ENCODE measurements around the gene FGFRL1.

GRCh38 chr4:1036095-1036494 is 24.7 kb downstream of the FGFRL1 start:
- TF ChIP-seq, protein P1, sequence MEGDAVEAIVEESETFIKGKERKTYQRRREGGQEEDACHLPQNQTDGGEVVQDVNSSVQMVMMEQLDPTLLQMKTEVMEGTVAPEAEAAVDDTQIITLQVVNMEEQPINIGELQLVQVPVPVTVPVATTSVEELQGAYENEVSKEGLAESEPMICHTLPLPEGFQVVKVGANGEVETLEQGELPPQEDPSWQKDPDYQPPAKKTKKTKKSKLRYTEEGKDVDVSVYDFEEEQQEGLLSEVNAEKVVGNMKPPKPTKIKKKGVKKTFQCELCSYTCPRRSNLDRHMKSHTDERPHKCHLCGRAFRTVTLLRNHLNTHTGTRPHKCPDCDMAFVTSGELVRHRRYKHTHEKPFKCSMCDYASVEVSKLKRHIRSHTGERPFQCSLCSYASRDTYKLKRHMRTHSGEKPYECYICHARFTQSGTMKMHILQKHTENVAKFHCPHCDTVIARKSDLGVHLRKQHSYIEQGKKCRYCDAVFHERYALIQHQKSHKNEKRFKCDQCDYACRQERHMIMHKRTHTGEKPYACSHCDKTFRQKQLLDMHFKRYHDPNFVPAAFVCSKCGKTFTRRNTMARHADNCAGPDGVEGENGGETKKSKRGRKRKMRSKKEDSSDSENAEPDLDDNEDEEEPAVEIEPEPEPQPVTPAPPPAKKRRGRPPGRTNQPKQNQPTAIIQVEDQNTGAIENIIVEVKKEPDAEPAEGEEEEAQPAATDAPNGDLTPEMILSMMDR (IDR thresholded peaks at IDR 0.05; ENCODE audit: low read depth, low read length): no peak
- no peak for TF ChIP-seq EZH2phosphoT487 (IDR thresholded peaks at IDR 0.05; ENCODE audit: low read depth)
